UCSD-AML1 (cell line): ENCODE measurements around the gene MTMR2.
A peak's percentile ranks its signal among the peaks of the same experiment; 100 is the strongest.

Experiments used
- DNase-seq: peaks from one replicate; lab custom pipeline; 2025; ENCODE audit not compliant: unreplicated experiment; lab: John Stamatoyannopoulos, UW

Gene MTMR2

GRCh38 chr11:95923728-95924413 is at the start of gene MTMR2:
TSS of gene MTMR2 (minus strand) at chr11:95924107. CDS start at chr11:95923954, 153 bp downstream.
- peak; percentile 76 for DNase-seq

- no peak for DNase-seq
These were observed 48.2 kb upstream of the MTMR2 start for GRCh38 chr11:95972060-95972459.

- no peak for DNase-seq
These were observed 44.7 kb upstream of the MTMR2 start for GRCh38 chr11:95968585-95968984.

- no peak for DNase-seq
These were observed 40.4 kb upstream of the MTMR2 start for GRCh38 chr11:95964281-95964680.

DNA sequence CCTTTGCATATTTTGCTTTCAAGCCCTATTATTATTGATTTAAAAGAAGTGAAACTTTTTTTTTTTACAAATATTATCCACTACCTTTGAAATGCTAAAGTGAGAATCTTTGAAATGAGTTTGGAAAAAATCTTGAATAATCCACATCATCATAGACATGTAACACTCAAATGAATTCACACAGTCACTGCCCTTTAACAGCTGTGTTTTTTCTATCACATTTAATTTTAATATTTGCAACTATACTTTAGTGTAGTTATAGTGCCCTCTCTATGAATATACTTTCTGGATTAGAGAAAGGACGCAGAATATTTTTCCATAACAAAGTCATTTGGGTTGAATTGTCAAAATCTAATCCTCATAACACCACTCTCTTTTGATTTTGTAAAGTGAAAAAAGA is 37.9 kb upstream of the MTMR2 start:
- no peak for DNase-seq

DNA sequence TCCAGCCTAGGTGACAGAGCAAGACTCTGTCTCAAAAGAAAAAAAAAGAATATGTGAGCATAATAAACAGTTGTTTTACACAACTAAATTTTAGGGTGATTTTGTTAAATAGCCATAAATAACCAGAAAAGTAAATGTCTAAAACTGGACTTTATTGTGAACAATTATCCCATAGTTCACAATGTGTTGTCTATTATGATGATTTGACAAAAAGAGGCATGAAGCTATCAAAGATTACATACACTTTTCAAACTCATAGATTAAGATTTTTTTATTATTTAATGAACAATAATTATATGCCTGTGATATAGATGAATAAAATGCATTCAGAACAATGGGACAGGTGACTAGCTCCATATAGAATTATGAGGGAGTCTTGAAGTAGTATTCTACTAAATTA is 27.0 kb upstream of the MTMR2 start:
- no peak for DNase-seq

GRCh38 chr11:95948637-95949036 is 24.7 kb upstream of the MTMR2 start:
- no peak for DNase-seq

DNA sequence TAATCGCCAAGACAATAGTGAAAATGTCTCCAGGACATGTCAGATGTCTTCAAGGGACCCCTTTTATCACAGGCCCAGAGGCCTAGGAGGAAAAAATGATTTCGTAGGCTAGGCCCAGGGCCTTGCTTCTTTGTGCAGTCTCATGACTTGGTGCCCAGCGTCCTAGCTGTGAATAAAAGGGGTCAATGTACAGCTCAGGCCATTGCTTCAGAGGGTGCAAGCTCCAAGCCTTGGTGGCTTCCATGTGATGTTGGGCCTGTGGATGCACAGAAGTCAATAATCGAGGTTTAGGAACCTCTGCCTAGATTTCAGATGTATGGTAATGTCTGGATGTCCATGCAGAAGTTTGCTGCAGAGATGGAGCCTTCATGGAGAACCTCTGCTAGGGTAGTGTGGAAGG is 20.7 kb upstream of the MTMR2 start:
- DNase-seq, result no peak

DNA sequence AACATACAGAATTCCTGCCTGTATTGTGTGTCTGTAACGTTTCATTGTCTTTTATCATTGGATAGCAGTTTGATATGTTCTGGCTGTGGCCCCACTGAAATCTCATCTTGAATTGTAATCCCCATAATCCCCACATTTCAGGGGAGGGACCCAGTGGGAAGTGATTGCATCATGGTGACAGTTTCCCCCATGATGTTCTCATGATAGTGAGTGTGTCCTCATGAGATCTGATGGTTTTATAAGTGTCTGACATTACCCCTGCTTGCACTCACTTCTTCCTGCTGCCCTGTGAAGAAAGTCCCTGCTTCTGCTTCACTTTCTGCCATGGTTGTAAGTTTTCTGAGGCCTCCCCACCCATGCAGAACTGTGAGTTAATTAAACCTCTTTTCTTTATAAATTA is 19.6 kb upstream of the MTMR2 start:
- no peak for DNase-seq

DNA sequence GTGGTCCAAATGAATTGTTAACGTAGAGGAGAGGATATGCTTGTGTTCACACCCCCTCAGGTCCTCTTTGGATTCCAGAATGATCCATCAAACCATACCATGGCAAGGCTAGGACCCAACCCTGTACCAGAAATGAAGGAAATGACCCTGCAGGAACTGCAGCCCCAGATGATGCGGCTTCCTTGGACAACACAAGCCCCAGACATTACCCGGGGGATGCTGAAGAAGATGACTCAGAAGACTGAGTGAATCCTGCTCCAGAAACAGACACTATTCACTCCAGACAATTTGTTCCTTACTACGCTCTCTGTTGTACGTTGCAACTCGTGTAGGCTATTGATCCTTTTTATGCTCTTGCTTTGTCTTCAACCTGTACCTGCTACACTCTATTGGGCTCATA is 15.2 kb upstream of the MTMR2 start:
- no peak for DNase-seq

- DNase-seq, result no peak
These were observed 13.5 kb upstream of the MTMR2 start for GRCh38 chr11:95937358-95937757.

GRCh38 chr11:95933594-95933993 is 9.7 kb upstream of the MTMR2 start:
- no peak for DNase-seq

DNA sequence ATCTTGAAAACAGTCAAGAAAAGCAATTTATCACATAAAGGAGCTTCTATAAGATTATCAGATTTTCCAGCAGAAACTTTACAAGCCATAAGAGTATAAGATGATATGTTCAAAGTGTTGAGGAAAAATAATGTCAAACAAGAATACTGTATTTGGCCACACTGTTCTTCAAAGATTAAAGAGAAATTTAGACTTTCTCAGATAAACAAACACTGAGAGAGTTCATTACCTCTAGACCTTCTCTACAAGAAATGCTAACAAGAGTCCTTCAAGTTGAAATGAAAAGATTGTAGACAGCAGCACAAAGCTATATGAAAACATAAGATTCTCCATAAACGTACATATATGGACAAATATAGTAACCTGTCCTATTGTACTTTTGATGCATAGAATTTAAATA is 8.0 kb upstream of the MTMR2 start:
- no peak for DNase-seq

- no peak for DNase-seq
These were observed 7.0 kb upstream of the MTMR2 start for GRCh38 chr11:95930948-95931347.

GRCh38 chr11:95926726-95927125 is 2.8 kb upstream of the MTMR2 start:
- DNase-seq, result no peak

DNA sequence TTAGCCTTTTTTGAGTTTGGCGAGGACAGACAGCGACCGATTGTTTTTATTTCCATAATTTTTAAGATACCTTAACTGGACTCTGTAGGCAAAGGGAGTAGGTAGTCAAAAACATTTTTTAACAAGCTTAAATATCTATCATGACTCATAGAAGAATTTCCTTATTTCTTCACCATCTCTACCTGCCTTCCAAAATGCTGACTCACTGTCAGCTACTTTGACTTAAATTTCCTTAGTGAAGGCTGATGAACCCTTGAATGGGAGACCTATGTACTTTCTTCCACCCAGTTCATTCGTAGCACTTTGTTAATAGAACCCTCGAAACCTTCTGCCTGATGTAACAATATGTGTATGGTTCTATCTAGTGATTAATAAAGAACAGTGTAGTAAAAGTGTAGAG is 1.1 kb upstream of the MTMR2 start:
- DNase-seq, result no peak

DNA sequence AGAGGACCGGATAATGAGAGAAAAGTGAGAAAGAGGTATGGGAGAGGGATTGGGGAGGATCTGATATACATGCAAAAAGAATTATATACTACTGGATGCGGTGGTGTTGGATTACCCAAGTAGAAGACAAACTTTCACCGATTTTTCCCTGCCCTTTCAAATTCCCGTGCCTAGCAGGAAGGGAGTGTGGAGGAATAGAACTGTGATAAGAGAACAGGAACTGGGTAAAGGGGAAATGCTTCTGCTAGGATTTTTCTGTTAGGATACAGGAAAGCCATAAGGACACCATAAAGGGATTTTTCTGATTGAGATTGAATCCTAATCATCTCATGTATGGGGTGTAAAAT is 480 bp upstream of the MTMR2 start:
- DNase-seq, result no peak

- no peak for DNase-seq
These were observed 524 bp downstream of the MTMR2 start for GRCh38 chr11:95923439-95923727.

DNA sequence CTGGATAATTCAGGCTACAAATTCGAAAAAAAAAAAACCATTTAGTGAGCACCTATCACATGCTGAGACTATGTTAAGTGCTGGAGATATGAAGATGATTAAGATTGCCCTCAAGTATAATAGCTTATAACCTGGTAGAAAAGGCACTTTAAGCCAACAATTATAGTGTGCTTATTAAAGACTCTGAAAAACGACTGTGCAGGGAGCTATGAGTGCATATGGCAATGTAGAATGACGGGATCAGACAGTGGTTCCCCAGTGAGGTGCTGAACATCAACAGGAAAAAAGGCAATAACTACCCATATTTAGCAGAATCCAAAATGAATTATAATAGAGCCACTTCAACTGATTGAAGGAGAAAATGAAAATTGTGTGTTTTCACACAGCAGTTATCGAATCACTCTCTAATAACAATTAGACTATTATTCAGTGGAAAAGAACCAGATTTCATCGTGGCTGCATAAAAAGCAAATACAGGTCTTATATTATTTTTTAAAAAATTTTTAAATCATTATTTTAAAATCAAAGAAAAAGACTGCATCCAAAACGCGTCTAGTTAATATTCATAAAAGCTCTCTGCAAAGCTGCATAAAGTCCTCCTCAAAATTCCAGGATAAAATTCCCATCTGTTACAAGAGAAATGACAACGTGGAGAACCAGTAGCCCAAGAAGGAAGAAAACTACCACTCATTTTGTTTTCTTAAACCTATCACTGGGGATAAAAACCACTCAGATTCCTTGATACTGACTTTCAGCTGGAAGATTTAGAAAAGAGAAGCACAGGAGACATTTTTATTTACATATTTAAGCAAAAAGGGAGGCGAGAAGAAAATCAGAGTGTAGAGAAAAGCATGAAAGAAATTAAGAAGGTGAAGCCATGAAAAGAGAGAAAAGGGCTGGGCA is 1.1 kb downstream of the MTMR2 start:
- DNase-seq, result no peak

- DNase-seq, result no peak
These were observed 1.8 kb downstream of the MTMR2 start for GRCh38 chr11:95922099-95922498.

GRCh38 chr11:95920460-95921105 is 3.3 kb downstream of the MTMR2 start:
- no peak for DNase-seq

DNA sequence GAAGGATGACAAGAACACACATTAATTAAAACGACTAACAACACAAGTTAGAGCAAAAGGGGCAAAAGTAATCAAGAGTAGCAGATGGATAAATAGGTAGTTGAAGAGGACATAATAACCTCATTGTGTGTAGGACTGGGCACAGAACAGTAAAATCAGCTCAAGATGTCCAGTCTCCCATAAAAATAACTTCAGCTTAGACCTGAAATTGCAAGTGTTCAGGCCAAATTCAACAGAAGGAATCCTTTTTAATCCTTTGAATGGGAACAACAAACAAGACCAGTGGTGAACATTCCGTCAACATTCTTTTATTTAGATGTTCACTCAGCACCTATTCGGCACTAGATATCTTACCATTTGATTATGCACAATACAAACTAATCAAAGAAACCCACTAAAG is 4.4 kb downstream of the MTMR2 start:
- DNase-seq, result no peak
